Measurements from ENCODE around the gene PRELP.

DNA sequence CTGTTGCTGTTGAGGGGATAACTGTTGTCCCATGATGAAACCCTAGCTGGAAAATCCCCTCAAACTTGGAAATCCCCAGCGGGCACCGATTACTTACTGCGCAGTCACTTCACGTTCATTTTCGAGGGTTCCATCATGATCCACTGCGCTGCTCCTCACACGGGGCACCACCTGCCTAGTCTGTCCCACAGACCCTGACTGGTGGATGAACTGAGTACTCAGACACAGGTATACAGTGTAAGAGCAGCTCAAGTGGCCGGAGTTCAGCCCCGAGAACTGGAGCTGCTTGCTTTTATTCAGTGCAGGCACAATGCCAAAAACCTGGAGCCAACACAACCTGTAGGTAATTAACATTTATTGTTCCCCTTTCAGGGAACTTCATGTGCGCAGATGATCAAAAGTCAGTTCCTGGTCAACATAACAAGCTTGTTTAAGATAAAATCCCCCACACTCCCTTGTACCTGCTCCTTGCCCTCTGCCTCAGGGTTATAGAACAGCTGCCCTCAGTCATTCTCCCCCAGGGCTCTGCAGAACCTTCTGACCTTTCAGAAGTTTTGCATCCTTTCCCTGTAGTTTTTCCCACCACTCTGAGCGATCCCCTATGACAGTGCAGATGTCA lies 46.5 kb upstream of the PRELP start:
- TF ChIP-seq POLR2AphosphoS5 (IDR thresholded peaks at IDR 0.05) (no peak), POLR2A (IDR thresholded peaks at IDR 0.05) (no peak)
- TF ChIP-seq, protein P1, sequence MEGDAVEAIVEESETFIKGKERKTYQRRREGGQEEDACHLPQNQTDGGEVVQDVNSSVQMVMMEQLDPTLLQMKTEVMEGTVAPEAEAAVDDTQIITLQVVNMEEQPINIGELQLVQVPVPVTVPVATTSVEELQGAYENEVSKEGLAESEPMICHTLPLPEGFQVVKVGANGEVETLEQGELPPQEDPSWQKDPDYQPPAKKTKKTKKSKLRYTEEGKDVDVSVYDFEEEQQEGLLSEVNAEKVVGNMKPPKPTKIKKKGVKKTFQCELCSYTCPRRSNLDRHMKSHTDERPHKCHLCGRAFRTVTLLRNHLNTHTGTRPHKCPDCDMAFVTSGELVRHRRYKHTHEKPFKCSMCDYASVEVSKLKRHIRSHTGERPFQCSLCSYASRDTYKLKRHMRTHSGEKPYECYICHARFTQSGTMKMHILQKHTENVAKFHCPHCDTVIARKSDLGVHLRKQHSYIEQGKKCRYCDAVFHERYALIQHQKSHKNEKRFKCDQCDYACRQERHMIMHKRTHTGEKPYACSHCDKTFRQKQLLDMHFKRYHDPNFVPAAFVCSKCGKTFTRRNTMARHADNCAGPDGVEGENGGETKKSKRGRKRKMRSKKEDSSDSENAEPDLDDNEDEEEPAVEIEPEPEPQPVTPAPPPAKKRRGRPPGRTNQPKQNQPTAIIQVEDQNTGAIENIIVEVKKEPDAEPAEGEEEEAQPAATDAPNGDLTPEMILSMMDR (IDR thresholded peaks at IDR 0.05) = no peak

Measured in breast epithelium (tissue), 3 donors.